HEK293T (cell line): ENCODE results near the gene COL5A1.

Source experiments
- ARNT ChIP-seq: fragments of 450-650 bp; IDR thresholded peaks from 2 replicates; pipeline ENCODE4 v1.6.1; 2017; ENCODE audit warnings: mild to moderate bottlenecking
- BHLHE40 ChIP-seq: fragments of 450-650 bp; IDR thresholded peaks from 2 replicates; pipeline ENCODE4 v1.6.1; 2016; ENCODE audit warnings: mild to moderate bottlenecking, moderate library complexity, borderline replicate concordance
- CTBP1 ChIP-seq: fragments of 450-650 bp; IDR thresholded peaks from 2 replicates; pipeline ENCODE4 v1.6.1; 2016; ENCODE audit warnings: borderline replicate concordance
- ELF4 ChIP-seq: fragments of 450-650 bp; IDR thresholded peaks from 2 replicates; pipeline ENCODE4 v1.6.1; 2017; ENCODE audit warnings: antibody characterized with exemption
- FOXM1 ChIP-seq: fragments of 450-650 bp; IDR thresholded peaks from 2 replicates; pipeline ENCODE4 v1.6.1; 2017; ENCODE audit warnings: mild to moderate bottlenecking, borderline replicate concordance
- SP1 ChIP-seq: fragments of 450-650 bp; IDR thresholded peaks from 2 replicates; pipeline ENCODE4 v1.6.1; 2017
- TARDBP ChIP-seq: fragments of 450-650 bp; IDR thresholded peaks from 2 replicates; pipeline ENCODE4 v1.6.1; 2016

DNA sequence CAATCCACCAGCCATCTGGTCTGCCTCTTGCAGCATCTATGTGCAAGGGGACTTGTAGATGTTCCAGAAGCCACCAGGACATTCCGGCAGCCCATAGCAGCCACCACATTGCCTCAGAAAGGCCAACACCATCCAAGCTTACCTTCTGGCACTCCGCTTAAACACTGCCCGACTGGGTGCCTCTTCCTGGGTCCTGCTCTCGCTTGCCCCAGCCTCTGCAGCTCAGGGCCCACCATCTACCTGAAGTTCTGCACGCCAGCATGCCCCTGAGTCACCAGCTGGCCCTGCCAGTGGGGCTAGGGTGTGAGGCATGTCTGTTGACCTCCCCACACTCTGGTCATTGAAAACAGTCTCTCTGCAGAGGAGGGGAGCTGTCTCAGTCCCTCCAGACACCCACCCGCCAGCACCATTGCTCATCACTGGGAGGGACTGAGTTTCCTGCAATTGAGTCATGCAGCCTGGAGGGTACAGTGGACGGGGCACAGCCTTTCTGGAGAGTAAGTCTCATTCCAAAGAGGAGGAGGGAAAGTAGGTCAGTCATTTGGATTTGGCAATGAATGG is 16.9 kb upstream of the COL5A1 start:
- TF ChIP-seq CTBP1 (no peak), ELF4 (no peak), TARDBP (no peak), BHLHE40 (no peak), FOXM1 (no peak), ARNT (no peak), SP1 (no peak)
